LHCN-M2 (cell line): Measurements from ENCODE around the gene DCDC2. TPM values are rescaled to one million over a fixed set of nuclear protein-coding genes. Genes with fewer than 3 reads are reported as not detected.
A peak's percentile ranks its signal among the peaks of the same experiment; 100 is the strongest.
"Not testable (repeated sequence)": the region's sequence is repeated elsewhere in the genome, so short reads cannot be mapped to it uniquely, and the experiment has no call there.

Experiments
- DNase-seq: peaks from one replicate; pipeline ENCODE4 v3.0.0-alpha.2; 2012; ENCODE audit warnings: low read depth
- total RNA-seq: library from RNA; depleted of rRNA; stranded (reverse); fragments of >200 nt; gene quantifications from 2 replicates; pipeline ENCODE4 v1.2.3, GENCODE V29; 2014

Gene DCDC2
- total RNA-seq, 1 experiment from 2014 or later: not detected

- DNase-seq: no peak
These were observed 30.1 kb downstream of the DCDC2 start for GRCh38 chr6:24327756-24328155.

GRCh38 chr6:24325978-24326377 is 31.9 kb downstream of the DCDC2 start:
- no peak for DNase-seq

GRCh38 chr6:24324617-24325016 is 33.2 kb downstream of the DCDC2 start:
- no peak for DNase-seq

GRCh38 chr6:24323632-24324337 is 34.1 kb downstream of the DCDC2 start:
- no peak for DNase-seq

DNA sequence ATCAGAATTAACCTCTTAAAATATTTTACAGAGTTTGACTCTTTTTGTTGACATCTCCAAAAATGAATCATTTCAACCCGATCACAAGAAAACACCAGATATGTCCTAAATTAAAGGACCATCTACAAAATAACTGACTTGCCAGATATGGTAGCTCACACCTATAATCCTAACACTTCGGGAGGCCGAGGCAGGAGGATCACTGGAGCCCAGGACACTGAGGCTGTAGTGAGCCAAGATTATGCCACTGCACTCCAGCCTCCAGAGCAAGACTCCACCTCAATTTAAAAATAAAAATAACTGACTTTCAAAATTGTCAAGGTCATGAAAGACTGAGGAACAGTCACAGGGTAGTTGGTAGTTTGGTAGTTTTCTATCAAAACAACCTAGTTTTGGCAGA is 34.9 kb downstream of the DCDC2 start:
- no peak for DNase-seq

DNA sequence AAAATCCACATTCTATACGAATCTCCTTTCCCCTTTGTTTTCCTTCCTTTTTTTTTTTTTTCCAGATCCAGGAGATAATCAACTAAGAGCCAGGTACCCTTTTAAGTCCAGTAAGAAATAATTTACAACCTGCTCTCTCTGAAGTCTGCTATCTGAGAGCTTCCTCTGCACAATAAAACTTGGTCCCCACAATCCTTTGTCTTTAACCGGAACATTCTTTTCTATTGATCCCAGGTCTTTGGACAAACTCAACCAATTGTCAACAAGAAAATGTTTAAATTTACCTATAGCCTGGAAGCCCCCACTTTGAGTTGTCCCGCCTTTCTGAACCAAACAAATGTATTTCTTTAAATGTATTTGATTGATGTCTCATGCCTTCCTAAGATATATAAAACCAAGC is 35.4 kb downstream of the DCDC2 start:
- DNase-seq: not testable (repeated sequence)

DNA sequence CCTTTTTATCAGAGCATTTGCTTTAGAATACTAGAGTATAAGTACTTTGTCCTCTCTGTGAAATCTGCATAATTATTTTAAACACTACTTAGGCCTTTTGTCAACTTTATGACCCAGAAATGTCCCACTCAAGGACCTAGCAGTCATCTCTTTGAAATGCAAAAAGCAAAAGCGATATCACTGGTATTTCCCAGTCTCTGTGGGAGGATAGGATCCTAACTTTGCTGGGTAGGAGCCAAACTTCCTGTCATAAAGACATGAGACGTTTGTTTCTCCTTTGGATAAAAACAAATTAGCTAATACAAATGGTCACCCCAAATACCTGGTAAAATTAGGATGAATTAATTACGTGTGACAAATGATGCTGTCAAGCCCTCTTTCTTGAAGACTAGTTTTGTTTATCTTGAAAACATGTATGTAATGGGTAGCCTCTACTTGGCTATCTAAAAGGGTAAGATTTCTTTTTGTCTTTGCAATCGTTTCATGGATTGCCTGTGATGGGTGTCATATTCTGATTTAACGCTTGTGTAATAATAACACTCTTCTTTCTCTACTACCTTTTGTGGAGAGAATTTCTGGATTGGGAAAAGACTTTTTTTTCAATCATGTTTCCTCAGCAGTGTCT is 36.2 kb downstream of the DCDC2 start:
- DNase-seq: no peak

GRCh38 chr6:24313251-24314141 is 44.4 kb downstream of the DCDC2 start:
- peak; percentile 61 for DNase-seq

DNA sequence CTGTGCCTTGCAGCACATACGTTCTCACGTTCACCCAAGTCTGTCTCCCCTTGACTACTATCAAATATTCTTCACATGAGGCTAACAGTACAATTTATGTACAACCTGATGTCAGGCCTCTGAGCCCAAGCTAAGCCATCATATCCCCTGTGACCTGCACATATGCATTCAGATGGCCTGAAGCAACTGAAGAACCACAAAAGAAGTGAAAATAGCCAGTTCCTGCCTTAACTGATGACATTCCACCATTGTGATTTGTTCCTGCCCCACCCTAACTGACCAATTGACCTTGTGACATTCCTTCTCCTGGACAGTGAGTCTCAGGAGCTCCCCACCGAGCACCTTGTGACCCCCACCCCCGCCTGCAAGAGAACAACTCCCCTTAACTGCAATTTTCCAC is 46.1 kb downstream of the DCDC2 start:
- DNase-seq: not testable (repeated sequence)

- peak; percentile 22 for DNase-seq
These were observed 50.0 kb downstream of the DCDC2 start for GRCh38 chr6:24307881-24308280.

DNA sequence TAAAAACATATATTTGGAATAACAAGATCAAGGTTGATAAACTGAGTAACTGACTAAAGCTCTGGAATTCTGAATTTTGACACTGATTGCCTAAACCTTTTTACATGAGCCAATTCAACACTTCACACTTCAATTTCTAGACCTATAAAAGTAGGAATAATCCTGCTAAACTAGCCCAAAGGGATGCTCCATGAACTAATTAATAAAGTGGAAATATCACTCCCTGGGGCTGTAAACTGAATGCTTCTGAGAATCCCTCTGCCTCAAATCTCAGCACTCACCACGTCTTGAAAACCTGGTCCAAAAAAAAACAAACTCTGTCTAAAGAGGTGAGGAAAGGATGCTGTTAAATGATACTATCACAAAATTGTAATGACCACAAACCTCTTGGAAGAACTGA is 50.9 kb downstream of the DCDC2 start:
- DNase-seq: no peak

GRCh38 chr6:24306038-24306437 is 51.8 kb downstream of the DCDC2 start:
- no peak for DNase-seq

GRCh38 chr6:24296944-24297343 is 60.9 kb downstream of the DCDC2 start:
- DNase-seq: no peak

DNA sequence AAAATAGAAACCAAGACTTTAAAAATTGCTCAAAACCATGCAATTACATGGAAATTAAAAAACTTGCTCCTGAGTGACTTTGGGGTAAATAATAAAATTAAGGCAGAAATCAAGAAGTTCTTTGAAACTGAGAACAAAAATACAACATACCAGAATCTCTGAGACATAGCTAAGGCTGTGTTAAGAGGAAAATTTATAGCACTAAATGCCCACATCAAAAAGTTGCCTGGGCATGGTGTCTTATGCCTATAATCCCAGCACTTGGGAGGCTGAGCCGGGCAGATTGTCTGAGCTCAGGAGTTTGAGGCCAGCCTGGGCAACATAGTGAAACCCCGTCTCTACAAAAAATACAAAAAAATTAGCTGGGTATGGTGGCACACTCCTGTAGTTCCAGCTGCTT is 64.0 kb downstream of the DCDC2 start:
- DNase-seq: not testable (repeated sequence)

DNA sequence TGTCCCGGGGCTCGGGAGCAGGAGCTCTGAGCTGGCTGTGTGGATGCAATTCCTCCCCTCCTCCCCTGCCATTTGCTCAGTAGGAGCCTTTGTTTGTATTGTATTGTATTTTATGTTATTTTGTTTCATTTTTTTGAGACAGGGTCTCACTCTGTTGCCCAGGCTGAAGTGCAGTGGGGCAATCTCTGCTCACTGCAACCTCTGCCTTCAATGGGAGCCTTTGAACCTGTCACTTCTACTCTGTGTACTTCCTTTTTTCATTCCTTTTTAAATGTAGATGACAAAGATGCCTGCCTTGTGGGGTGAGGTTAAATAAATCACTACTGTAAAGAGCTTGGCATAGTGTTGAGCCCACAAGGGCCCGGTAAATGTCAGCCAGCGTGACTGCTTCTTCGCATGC is 70.6 kb downstream of the DCDC2 start:
- no peak for DNase-seq

DNA sequence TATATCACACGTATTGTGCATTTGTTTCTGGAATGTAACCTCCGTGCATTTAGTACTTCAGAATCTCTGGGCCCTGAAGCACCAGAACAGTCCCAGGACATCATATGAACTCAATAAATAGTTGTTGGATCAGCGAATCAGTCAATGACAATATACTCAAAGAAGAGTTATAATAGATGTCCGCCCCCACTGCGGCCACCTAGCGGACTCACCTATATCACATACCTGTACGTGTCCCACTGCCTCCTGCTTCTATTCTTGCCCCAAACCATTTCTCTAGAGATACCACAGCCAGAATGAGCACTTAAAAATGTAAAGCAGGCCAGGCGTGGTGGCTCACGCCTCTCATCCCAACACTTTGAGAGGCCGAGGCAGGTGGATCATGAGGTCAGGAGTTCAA is 73.9 kb downstream of the DCDC2 start:
- DNase-seq: no peak

DNA sequence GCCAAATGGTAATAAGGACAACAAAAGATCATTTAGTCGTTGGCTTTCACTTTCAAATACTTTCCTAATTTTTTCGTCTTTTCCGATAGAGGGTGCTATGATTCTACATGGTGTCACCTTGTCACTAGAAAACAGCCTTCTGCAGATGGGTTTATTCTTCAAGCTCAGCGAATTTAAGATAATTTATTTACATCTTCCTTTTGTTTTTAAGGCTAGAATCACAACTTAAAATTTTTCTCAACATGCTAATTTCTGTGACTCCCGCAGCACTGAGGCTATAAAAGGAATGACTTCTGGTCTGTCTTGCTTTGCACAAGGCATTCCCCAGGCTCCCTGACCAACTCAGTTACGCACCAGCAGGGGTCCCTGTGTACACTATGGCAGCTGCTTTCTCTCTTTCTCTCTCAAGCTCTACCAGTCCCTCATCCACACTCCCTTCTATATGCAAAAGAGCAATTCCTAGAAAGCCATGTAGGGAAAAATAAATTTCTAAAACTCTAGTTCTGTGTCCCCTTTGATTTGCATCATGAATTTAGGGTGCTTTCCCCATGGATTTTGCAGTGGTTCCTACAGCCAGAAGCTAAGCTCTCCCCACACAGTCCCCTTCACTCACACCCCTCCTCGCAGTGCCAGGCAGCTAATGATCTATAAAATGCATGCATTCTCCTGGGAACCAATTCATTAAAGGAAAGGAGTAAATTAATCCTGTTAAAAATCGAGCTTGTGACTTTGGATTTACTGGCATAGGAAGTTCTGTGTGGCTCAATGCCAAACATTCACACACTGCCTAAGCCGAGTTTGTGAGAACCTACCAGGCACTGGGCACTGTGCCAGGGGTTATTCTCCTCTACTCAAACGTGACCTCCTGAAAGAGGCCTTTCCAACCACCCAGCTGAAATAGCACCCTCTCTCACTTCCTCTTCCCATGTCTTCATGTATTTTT is 74.5 kb downstream of the DCDC2 start:
- peak; percentile 65 for DNase-seq

- peak; percentile 27 for DNase-seq
These were observed 83.3 kb downstream of the DCDC2 start for GRCh38 chr6:24274441-24275083.

- DNase-seq: peak; percentile 59
These were observed 84.6 kb downstream of the DCDC2 start for GRCh38 chr6:24273096-24273870.

- peak; percentile 37 for DNase-seq
These were observed 85.3 kb downstream of the DCDC2 start for GRCh38 chr6:24272553-24272952.
